ENCODE measurements around the gene DPP7.

The DPP7 gene

GRCh38 chr9:137160716-137161557 lies 46.4 kb upstream of the DPP7 start:
- DNase-seq = no peak
- H3K27me3 ChIP-seq (ENCODE audit: insufficient read depth, low read depth, severe bottlenecking) = no peaks in the 10 kb centered on the region
- H3K9me3 ChIP-seq (ENCODE audit: severe bottlenecking) = no peaks in the 10 kb centered on the region
- no peak overlapping the region for H3K27ac ChIP-seq
- H3K36me3 ChIP-seq = no peaks in the 10 kb centered on the region
- TF ChIP-seq, protein P1, sequence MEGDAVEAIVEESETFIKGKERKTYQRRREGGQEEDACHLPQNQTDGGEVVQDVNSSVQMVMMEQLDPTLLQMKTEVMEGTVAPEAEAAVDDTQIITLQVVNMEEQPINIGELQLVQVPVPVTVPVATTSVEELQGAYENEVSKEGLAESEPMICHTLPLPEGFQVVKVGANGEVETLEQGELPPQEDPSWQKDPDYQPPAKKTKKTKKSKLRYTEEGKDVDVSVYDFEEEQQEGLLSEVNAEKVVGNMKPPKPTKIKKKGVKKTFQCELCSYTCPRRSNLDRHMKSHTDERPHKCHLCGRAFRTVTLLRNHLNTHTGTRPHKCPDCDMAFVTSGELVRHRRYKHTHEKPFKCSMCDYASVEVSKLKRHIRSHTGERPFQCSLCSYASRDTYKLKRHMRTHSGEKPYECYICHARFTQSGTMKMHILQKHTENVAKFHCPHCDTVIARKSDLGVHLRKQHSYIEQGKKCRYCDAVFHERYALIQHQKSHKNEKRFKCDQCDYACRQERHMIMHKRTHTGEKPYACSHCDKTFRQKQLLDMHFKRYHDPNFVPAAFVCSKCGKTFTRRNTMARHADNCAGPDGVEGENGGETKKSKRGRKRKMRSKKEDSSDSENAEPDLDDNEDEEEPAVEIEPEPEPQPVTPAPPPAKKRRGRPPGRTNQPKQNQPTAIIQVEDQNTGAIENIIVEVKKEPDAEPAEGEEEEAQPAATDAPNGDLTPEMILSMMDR (IDR thresholded peaks at IDR 0.05; ENCODE audit: low read depth, low read length) = no peak
- no peak overlapping the region for H3K4me3 ChIP-seq (ENCODE audit: low read depth, low read length)

GRCh38 chr9:137160054-137160425 lies 45.5 kb upstream of the DPP7 start:
- Histone ChIP-seq H3K4me3 (ENCODE audit: low read depth, low read length) (no peak overlapping the region), H3K27me3 (ENCODE audit: insufficient read depth, low read depth, severe bottlenecking) (no peaks in the 10 kb centered on the region), H3K27ac (no peak overlapping the region), H3K36me3 (no peaks in the 10 kb centered on the region), H3K9me3 (ENCODE audit: severe bottlenecking) (no peaks in the 10 kb centered on the region)
- DNase-seq = no peak
- TF ChIP-seq, protein P1 (IDR thresholded peaks at IDR 0.05; ENCODE audit: low read depth, low read length) = no peak

DNA sequence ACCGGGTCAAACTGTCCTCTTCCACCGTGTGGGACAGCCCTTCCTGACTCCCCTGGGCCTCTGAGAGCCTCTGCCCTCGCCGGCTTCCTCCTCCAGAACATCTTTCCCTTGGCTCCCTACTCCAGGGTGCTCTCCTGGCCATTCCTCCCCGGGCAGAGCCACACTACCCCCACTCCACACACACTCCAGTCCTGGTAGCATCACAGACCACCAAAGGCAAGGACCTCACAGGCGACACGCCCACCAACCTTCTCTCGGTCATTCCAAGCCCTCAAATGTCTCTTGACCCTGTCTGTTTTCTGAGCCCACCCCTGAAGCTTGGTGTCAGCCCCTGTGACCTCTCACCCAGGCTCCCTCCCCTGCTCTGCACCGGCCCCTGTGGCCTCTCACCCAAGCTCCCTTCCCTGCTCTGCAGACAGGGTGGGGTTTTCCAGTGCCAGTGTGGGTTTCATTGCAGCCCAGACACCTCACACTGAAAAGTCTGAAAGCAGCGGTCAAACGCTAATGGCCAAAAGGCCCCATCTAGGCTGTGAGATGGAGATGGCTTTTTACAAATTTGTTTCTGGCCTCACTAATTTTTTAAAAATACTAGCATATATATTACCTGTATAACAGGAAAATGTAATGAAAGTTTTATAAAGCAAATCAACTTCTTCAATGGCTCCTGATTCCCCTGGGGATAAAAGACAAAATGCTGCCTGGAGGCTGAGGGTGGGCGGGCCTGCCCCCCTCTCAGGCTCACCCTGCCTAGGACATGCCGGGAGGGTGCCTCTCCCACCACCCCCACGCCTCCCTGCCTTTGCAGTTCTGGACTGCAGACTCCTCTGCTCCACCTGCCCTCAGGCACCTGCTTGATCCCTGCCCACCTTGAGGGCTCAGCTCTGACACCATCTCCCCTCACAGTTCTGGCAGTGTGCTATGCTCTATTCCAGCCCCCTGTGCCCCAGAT lies 44.8 kb upstream of the DPP7 start:
- Histone ChIP-seq H3K36me3 (no peaks in the 10 kb centered on the region), H3K27me3 (ENCODE audit: insufficient read depth, low read depth, severe bottlenecking) (no peaks in the 10 kb centered on the region), H3K4me3 (ENCODE audit: low read depth, low read length) (no peak overlapping the region), H3K9me3 (ENCODE audit: severe bottlenecking) (no peaks in the 10 kb centered on the region), H3K27ac (no peak overlapping the region)
- no peak for DNase-seq
- TF ChIP-seq, protein P1 (IDR thresholded peaks at IDR 0.05; ENCODE audit: low read depth, low read length) = no peak

- DNase-seq = no peak
- H3K36me3 ChIP-seq = no peaks in the 10 kb centered on the region
Observed at GRCh38 chr9:137158625-137159024, 44.1 kb upstream of the DPP7 start.

GRCh38 chr9:137157618-137158415 lies 43.3 kb upstream of the DPP7 start:
- peak overlapping the region; percentile 55 for H3K27ac ChIP-seq
- H3K36me3 ChIP-seq = no peaks in the 10 kb centered on the region
- no peak overlapping the region for H3K4me3 ChIP-seq (ENCODE audit: low read depth, low read length)
- H3K27me3 ChIP-seq (ENCODE audit: insufficient read depth, low read depth, severe bottlenecking) = no peaks in the 10 kb centered on the region
- TF ChIP-seq, protein P1 (IDR thresholded peaks at IDR 0.05; ENCODE audit: low read depth, low read length) = no peak
- DNase-seq = peak; percentile 67
- no peaks in the 10 kb centered on the region for H3K9me3 ChIP-seq (ENCODE audit: severe bottlenecking)

More at GRCh38 chr9:137158625-137159024, 44.1 kb upstream of the DPP7 start:
- no peaks in the 10 kb centered on the region for H3K27me3 ChIP-seq (ENCODE audit: insufficient read depth, low read depth, severe bottlenecking)
- peak overlapping the region; percentile 19; the same call in 1 of the 2 replicates for H3K27ac ChIP-seq
- H3K4me3 ChIP-seq (ENCODE audit: low read depth, low read length) = no peak overlapping the region
- H3K9me3 ChIP-seq (ENCODE audit: severe bottlenecking) = no peaks in the 10 kb centered on the region
- TF ChIP-seq, protein P1 (IDR thresholded peaks at IDR 0.05; ENCODE audit: low read depth, low read length) = no peak
